Articular chondrocyte of knee joint (primary cell): ENCODE data around the gene RNF8. TPM values are rescaled to one million over a fixed set of nuclear protein-coding genes. Genes with fewer than 3 reads are reported as not detected.

Experiments used
- small RNA-seq: library from RNA; depleted of rRNA; stranded (forward); fragments of <200 nt; gene quantifications from one replicate; pipeline ENCODE3, GENCODE V24; 2012
- total RNA-seq: library from RNA; depleted of rRNA; stranded (reverse); fragments of >200 nt; gene quantifications from 2 replicates; pipeline ENCODE4 v1.2.3, GENCODE V29; 2012

The RNF8 gene
- 22.3 and 28.9 TPM in 2 replicates for total RNA-seq

GRCh38 chr6:37353761-37354525, at the start of gene RNF8:
Gene RNF8, plus strand, starts transcription at chr6:37353983. Its CDS starts 182 bp downstream, at chr6:37354165.

GRCh38 chr6:37432916-37433656, 79.3 kb downstream of the RNF8 start, which contains the start of gene CMTR1:
Gene CMTR1, plus strand, starts transcription at chr6:37433221. Its CDS starts 2,409 bp downstream, at chr6:37435630.

Small RNA genes lying within 50 kb of the gene (small RNA-seq; reads per million reads assigned to genes)
- gene RN7SL273P = not detected

Other genes starting within 250 kb of the RNF8 start
- gene PIM1, start 183.8 kb upstream of the RNF8 start, total RNA-seq = 10.5 and 11.9 TPM in 2 replicates
- 5.9 TPM in 2 replicates for gene TBC1D22B, start 96.2 kb upstream of the RNF8 start, total RNA-seq
- 2.6 and 3.3 TPM in 2 replicates for gene TMEM217, start 95.8 kb upstream of the RNF8 start, total RNA-seq
- gene CMTR1, start 79.2 kb downstream of the RNF8 start, total RNA-seq = 35.1 and 35.3 TPM in 2 replicates
- gene CCDC167, start 145.9 kb downstream of the RNF8 start, total RNA-seq = 17.9 and 22.9 TPM in 2 replicates